Glutamatergic neuron (in vitro differentiated cells): ENCODE data around the gene SRC. TPM values are rescaled to one million over a fixed set of nuclear protein-coding genes. Genes with fewer than 3 reads are reported as not detected.

ENCODE experiments used
- DNase-seq: peaks from one replicate; pipeline ENCODE4 v3.0.0; 2022
- H3K27ac Mint-ChIP-seq: one replicate; pipeline ENCODE4 v1.8.0; 2020; ENCODE audit warnings: mild to moderate bottlenecking, mixed read lengths, inconsistent platforms; ENCODE audit not compliant: unreplicated experiment
- H3K27me3 Mint-ChIP-seq: one replicate; pipeline ENCODE4 v1.8.0; 2020; ENCODE audit warnings: mild to moderate bottlenecking, moderate library complexity, mixed read lengths, inconsistent platforms; ENCODE audit not compliant: unreplicated experiment
- H3K36me3 Mint-ChIP-seq: one replicate; pipeline ENCODE4 v1.8.0; 2020; ENCODE audit warnings: mild to moderate bottlenecking, mixed read lengths, inconsistent platforms; ENCODE audit not compliant: unreplicated experiment
- H3K4me1 Mint-ChIP-seq: one replicate; pipeline ENCODE4 v1.8.0; 2020; ENCODE audit warnings: mild to moderate bottlenecking, low read depth, mixed read lengths, inconsistent platforms; ENCODE audit not compliant: unreplicated experiment
- H3K4me3 Mint-ChIP-seq: one replicate; pipeline ENCODE4 v1.8.0; 2020; ENCODE audit warnings: mild to moderate bottlenecking, mixed read lengths, inconsistent platforms; ENCODE audit not compliant: unreplicated experiment
- H3K9me3 Mint-ChIP-seq: one replicate; pipeline ENCODE4 v1.8.0; 2020; ENCODE audit warnings: mild to moderate bottlenecking, moderate library complexity, mixed read lengths, inconsistent platforms; ENCODE audit not compliant: unreplicated experiment
- total RNA-seq: library from RNA; stranded (reverse); fragmentation: NEBNext Ultra II Directional; extraction: Animal tissue kit (Norgen Biotek cat#: 25700); gene quantifications from one replicate; pipeline ENCODE4 v1.2.1, GENCODE V29; 2021; ENCODE audit not compliant: unreplicated experiment
- TF ChIP-seq, protein P1 (sequence below): fragments of 200-600 bp; sonication (generic); IDR thresholded peaks from one replicate; pipeline ENCODE4 v1.5.0; 2021; ENCODE audit not compliant: partially characterized antibody, unreplicated experiment

Gene SRC
- total RNA-seq, 1 donor from 2014 or later = 39.2 TPM

DNA sequence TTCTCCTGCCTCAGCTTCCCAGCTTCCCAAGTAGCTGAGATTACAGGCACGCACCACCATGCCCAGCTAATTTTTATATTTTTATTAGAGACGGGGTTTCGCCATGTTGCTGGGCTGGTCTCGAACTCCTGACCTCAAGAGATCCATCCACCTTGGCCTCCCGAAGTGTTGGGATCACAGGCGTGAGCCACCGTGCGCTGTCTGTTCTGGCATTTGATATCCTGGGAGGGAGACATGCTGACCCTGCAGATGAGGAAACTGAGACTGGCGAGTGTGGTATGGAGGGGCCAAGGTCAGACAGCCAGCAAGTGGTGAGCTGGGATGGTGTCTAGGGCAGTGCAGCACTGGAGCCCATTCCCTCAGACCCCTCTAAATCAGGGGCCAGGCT is 44.6 kb downstream of the SRC start:
- Mint-ChIP-seq H3K27me3 (peaks cover 8% of the 10 kb centered on the region), H3K4me3 (no peak overlapping the region), H3K36me3 (no peaks in the 10 kb centered on the region), H3K27ac (no peak overlapping the region), H3K9me3 (peaks cover 8% of the 10 kb centered on the region), H3K4me1 (peaks cover 15% of the 10 kb centered on the region)
- DNase-seq = no peak
- TF ChIP-seq, protein P1, sequence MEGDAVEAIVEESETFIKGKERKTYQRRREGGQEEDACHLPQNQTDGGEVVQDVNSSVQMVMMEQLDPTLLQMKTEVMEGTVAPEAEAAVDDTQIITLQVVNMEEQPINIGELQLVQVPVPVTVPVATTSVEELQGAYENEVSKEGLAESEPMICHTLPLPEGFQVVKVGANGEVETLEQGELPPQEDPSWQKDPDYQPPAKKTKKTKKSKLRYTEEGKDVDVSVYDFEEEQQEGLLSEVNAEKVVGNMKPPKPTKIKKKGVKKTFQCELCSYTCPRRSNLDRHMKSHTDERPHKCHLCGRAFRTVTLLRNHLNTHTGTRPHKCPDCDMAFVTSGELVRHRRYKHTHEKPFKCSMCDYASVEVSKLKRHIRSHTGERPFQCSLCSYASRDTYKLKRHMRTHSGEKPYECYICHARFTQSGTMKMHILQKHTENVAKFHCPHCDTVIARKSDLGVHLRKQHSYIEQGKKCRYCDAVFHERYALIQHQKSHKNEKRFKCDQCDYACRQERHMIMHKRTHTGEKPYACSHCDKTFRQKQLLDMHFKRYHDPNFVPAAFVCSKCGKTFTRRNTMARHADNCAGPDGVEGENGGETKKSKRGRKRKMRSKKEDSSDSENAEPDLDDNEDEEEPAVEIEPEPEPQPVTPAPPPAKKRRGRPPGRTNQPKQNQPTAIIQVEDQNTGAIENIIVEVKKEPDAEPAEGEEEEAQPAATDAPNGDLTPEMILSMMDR = no peak

DNA sequence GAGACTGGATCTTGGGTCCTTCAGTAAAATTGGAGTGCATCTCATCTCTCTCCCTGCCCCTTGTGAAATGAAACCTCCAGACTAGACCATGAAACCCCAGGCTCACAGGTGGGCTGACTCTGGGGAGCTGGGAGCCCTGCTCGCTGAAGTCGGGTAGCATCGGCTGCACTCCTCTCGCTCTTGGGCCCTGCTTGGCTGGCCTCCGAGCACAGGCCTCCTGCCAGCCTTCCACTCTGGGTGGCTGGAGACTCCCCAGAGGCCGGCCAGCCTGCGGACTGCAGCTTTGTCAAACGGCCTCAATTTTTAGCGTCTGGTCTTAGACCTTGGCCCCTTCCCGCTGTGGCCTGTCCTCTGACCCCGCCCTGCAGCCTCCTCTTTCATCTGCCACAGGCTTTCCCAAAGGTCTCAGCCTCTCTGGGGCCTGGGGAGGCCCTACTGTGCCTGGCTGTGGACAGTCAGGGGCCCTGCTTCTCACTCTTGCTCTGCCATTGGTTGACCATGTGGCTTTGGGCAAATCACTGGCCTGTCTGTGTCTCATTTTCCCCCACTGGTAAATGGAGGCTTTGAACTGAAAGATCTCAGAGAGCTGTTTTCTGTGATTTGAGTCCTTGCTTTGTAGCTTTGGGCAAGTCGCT is 45.1 kb downstream of the SRC start:
- Mint-ChIP-seq H3K36me3 (no peaks in the 10 kb centered on the region), H3K27ac (no peak overlapping the region), H3K9me3 (peaks cover 8% of the 10 kb centered on the region), H3K4me3 (no peak overlapping the region), H3K4me1 (peaks cover 15% of the 10 kb centered on the region), H3K27me3 (peaks cover 7% of the 10 kb centered on the region)
- no peak for DNase-seq
- TF ChIP-seq, protein P1 = no peak

DNA sequence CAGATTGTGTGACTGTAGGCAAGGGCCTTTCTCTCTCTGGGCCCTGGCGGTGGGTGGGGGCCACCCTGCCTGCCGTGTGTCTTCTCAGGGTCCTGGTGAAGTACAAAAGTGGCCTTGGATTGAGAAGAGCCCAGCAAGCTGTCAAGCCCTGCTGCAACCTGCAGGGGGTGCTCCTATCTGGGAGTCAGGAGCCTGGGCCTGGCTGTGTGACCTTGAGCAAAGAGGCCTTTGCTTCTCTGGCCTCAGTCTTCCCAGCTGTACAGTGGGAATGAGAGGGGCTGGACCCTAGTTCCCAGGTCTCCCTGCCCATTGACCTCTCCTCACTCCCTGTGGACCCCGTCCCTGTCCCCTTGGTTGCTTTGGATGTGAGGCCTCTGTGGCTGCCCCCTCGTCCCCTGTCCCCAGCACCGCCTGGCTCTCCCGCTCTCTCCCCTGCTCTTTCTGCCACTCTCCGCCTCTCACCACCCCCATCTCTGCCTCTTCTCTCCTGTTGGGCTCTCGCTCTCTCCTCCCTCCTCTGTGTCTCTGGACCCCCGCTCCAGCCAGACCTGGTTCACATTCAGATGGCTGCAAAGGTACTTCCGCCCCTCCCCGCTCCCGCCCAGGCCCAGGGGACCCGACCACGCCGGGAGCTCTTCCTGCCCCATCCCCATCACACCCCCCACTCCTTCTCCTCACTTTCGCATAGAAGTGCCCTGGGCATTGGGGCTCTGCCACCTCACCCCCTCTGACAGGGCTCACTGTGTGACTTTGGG is 46.7 kb downstream of the SRC start:
- H3K4me3 Mint-ChIP-seq = no peak overlapping the region
- H3K9me3 Mint-ChIP-seq = peaks cover 10% of the 10 kb centered on the region
- H3K36me3 Mint-ChIP-seq = no peaks in the 10 kb centered on the region
- DNase-seq = no peak
- peaks cover 19% of the 10 kb centered on the region for H3K4me1 Mint-ChIP-seq
- TF ChIP-seq, protein P1 = peak; percentile 43
- H3K27me3 Mint-ChIP-seq = peaks cover 13% of the 10 kb centered on the region
- H3K27ac Mint-ChIP-seq = no peak overlapping the region

DNA sequence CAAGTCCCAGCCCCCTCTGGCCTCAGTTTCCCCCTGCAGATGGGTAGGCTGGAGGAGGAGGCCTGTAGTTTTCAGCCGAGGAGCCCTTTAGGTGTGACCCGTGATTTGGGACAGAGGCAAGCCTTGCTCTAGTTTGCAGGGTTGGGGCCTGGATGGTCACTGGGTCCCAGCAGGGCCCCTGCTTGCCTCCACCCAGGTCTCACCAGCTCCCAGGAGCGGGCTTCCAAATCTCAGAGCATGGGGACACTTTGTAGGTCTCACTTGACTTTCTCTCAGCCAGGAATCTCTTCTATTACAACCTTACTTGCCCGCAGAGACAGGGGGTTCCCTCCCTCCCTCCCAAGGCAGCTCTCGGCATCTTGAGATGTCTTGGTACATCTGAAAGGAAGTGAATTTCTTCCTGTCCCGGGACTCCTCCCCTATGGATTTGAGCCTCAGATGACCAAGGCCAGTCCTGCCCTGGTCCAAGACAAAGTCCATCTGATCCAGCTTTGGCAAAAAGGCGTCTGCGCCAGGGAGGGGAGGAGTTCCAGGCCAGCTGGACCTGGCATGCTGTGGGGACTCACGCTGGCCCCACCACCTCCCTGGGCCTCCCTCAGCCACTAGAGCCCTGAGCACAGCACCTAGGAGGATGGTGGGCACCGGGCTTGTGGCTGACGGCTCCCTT is 47.4 kb downstream of the SRC start:
- H3K4me1 Mint-ChIP-seq = peaks cover 19% of the 10 kb centered on the region
- peaks cover 10% of the 10 kb centered on the region for H3K9me3 Mint-ChIP-seq
- no peak overlapping the region for H3K4me3 Mint-ChIP-seq
- TF ChIP-seq, protein P1 = no peak
- no peaks in the 10 kb centered on the region for H3K36me3 Mint-ChIP-seq
- no peak overlapping the region for H3K27ac Mint-ChIP-seq
- DNase-seq = no peak
- H3K27me3 Mint-ChIP-seq = peaks cover 13% of the 10 kb centered on the region
